OCI-LY1 (cell line): Measurements from ENCODE around the gene COPS9.

Source experiments
- CTCF ChIP-seq: fragments of 200-600 bp; sonication (generic), shearing (Covaris generic); IDR thresholded peaks from 2 replicates; pipeline ENCODE4 v1.5.1; 2017; ENCODE audit warnings: mild to moderate bottlenecking, antibody characterized with exemption, low read length, moderate library complexity, mixed read lengths
- EZH2 ChIP-seq: fragments of 200-600 bp; sonication (generic), shearing (Covaris generic); IDR thresholded peaks from 2 replicates; pipeline ENCODE4 v1.8.0; 2017; ENCODE audit warnings: borderline replicate concordance, mixed run types, mild to moderate bottlenecking, antibody characterized with exemption, low read length, moderate library complexity, mixed read lengths

DNA sequence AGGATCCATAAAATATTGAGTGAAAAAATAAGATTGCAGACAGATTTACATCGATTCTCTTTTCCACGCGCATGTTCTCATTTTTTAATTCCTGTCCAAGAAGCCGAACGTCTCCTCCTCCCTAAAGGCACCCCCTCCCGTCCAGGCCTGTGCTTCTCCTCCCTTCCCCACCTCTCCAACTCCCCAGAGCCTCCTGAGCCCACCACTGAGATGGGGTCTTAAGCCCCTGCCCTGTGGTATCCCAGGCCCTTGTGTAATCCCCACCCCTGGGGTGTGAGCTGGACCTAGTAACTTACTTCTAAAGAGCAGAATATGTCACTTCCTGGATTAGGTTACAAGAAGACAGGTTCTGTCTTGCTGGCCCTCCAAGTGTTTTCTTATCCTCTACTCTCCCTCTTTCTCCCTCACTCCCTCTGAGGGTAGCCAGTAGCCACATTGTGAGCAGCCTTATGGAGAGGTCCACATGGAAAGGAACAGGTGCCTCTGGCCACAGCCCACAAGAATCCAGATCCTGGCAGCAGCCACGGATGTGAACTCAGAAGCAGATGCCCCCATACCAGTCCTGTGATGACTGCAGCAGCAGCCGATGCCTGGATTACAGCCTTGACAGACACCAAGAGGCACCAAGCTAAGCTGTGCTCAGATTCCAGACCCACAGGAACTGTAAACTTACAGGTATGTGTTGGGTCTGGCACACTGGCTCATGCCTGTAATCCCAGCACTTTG, 44.0 kb upstream of the COPS9 start:
- TF ChIP-seq CTCF (no peak), EZH2 (no peak)
